Measurements from ENCODE around the gene CAMK1D.

CAMK1D gene

GRCh38 chr10:12416344-12417050, 67.2 kb downstream of the CAMK1D start:
- no peak for TF ChIP-seq CTCF (IDR thresholded peaks at IDR 0.05; ENCODE audit: control insufficient read depth, extremely low read depth, insufficient read depth)
- no peak overlapping the region for H3K4me3 ChIP-seq (ENCODE audit: low read depth, low read length)
- DNase-seq (ENCODE audit: low read depth) = no peak

GRCh38 chr10:12417331-12417730, 68.0 kb downstream of the CAMK1D start:
- TF ChIP-seq CTCF (IDR thresholded peaks at IDR 0.05; ENCODE audit: control insufficient read depth, extremely low read depth, insufficient read depth) = no peak
- no peak for DNase-seq (ENCODE audit: low read depth)

GRCh38 chr10:12418000-12418399, 68.7 kb downstream of the CAMK1D start:
- TF ChIP-seq CTCF (IDR thresholded peaks at IDR 0.05; ENCODE audit: control insufficient read depth, extremely low read depth, insufficient read depth) = no peak
- no peak overlapping the region for H3K4me3 ChIP-seq (ENCODE audit: low read depth, low read length)
- no peak for DNase-seq (ENCODE audit: low read depth)

More at GRCh38 chr10:12417331-12417730, 68.0 kb downstream of the CAMK1D start:
- H3K4me3 ChIP-seq (ENCODE audit: low read depth, low read length) = no peak overlapping the region

GRCh38 chr10:12418725-12419261, 69.4 kb downstream of the CAMK1D start:
- no peak for TF ChIP-seq CTCF (IDR thresholded peaks at IDR 0.05; ENCODE audit: control insufficient read depth, extremely low read depth, insufficient read depth)
- DNase-seq (ENCODE audit: low read depth) = no peak

GRCh38 chr10:12419262-12419847, 70.0 kb downstream of the CAMK1D start:
- DNase-seq (ENCODE audit: low read depth) = no peak
- H3K4me3 ChIP-seq (ENCODE audit: low read depth, low read length) = no peak overlapping the region
- no peak for TF ChIP-seq CTCF (IDR thresholded peaks at IDR 0.05; ENCODE audit: control insufficient read depth, extremely low read depth, insufficient read depth)

More at GRCh38 chr10:12418725-12419261, 69.4 kb downstream of the CAMK1D start:
- H3K4me3 ChIP-seq (ENCODE audit: low read depth, low read length) = no peak overlapping the region

- no peak for DNase-seq (ENCODE audit: low read depth)
- H3K4me3 ChIP-seq (ENCODE audit: low read depth, low read length) = no peak overlapping the region
- TF ChIP-seq CTCF (IDR thresholded peaks at IDR 0.05; ENCODE audit: control insufficient read depth, extremely low read depth, insufficient read depth) = no peak
Observed at GRCh38 chr10:12420530-12421120, 71.3 kb downstream of the CAMK1D start.
